Activated naive CD8-positive, alpha-beta T cell treated with anti-CD3 and anti-CD28 coated beads, Interleukin-2, amount 50 U/mL, for 16 hours (primary cell): ENCODE measurements around the gene BRMS1L.
"Not testable (repeated sequence)": the region's sequence is repeated elsewhere in the genome, so short reads cannot be mapped to it uniquely, and the experiment has no call there.

Source experiments
- DNase-seq: peaks from one replicate; pipeline ENCODE4 v3.0.0-alpha.2; 2020; ENCODE audit warnings: low read depth, low spot score

The BRMS1L gene, protein sequence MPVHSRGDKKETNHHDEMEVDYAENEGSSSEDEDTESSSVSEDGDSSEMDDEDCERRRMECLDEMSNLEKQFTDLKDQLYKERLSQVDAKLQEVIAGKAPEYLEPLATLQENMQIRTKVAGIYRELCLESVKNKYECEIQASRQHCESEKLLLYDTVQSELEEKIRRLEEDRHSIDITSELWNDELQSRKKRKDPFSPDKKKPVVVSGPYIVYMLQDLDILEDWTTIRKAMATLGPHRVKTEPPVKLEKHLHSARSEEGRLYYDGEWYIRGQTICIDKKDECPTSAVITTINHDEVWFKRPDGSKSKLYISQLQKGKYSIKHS

DNA sequence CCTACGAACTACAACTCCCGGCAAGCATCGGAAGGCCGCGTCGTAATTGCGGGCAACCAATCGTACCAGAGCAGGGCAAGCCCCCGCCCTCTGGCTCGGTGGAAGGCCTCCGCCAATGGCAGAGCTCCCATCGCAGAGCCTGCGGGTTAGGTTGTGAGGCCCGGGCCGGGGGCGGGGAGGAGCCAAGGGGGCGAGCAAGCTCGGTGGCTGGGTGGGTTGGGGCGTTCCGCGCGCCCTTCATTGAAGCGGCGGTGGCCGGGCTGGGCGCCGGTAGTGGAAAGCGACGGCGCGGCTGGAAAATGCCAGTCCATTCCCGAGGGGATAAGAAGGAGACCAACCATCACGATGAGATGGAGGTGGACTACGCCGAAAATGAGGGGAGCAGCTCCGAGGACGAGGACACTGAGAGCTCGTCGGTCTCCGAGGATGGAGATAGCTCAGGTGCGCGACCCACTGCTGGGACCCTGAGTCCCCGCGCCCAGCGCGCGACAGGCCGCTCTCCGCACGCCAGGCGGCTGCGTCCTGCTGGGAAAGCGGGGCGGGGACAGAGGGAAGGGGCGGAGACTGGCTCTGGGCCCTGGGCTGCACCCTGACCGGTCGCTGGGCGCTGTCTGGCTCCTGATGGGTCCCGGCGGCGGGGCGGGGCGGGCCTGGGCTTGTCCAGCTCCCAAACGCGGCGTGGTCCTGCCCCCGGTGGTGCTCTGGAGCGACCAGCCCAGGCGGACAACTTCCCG, at the start of gene BRMS1L:
Gene BRMS1L (plus strand): TSS at position 121 of the 734 bp plus-strand sequence. CDS start 179 bp downstream, at position 300.
- DNase-seq: peak; percentile 94

DNA sequence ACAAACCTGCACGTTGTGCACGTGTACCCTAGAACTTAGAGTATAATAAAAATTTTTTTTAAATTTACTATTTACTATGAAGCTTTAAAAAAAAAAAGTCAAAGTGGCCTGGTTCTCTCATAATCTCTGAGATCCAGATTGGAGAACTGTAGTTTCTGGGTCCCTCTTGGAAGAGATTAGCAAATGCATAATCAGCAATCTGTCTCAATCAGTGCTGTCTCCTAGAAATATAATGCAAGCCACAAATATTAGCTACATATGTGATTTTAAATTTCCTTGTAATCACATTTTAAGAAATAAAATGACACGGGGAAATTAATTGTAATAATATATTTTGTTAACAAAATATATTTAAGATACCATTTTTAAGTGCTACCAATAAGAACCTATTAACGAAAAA, 49.3 kb upstream of the BRMS1L start:
- no peak for DNase-seq

DNA sequence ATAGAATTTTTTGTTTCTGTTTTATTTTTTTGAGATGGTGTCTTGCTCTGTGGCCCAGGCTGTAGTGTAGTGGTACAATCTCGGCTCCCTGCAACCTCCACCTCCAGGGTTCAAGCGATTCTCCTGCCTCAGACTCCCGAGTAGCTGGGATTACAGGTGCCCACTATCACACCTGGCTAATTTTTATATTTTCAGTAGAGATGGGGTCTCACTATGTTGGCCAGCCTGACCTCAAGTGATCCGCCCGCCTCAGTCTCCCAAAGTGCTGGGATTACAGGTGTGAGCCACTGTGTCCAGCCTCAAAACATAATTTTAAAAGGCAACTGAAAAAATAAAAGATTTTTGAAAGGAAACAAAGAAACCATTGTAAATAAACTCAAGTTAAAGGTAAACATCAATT, 48.6 kb upstream of the BRMS1L start:
- DNase-seq: not testable (repeated sequence)

DNA sequence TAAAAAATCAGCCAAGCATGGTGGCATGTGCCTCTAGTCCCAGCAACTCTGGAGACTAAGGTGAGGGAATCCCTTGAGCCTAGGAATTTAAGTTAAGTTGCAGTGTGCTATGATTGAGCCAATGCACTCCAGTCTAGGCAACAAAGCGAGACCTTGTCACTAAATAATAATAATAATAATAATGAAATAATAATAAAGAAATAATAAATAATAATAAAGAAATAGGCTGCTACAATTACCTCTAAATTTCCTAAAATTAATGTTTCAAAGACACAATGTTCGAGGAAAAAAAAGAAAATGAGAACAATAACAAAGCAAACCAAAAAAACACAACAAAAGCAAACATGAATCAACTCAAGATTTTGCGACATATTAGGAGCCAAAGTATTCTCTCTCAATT, 46.8 kb upstream of the BRMS1L start:
- no peak for DNase-seq

DNA sequence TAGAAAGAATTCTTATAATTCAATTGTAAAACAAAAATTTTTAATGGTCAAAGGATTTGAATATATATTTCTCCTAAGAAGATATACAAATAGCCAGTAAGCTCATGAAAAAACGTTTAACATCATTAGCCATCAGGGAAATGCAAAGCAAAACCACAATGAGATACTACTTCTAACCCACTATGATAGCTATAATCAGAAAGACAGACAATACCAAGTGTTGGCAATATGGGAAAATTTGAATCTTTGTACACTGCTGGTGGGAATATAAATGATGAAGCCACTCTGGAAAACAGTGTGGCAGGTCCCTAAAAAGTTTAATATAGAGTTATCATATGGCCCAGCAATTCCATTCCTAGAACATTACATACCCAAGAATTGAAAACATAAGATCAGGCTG, 42.4 kb upstream of the BRMS1L start:
- DNase-seq: no peak

DNA sequence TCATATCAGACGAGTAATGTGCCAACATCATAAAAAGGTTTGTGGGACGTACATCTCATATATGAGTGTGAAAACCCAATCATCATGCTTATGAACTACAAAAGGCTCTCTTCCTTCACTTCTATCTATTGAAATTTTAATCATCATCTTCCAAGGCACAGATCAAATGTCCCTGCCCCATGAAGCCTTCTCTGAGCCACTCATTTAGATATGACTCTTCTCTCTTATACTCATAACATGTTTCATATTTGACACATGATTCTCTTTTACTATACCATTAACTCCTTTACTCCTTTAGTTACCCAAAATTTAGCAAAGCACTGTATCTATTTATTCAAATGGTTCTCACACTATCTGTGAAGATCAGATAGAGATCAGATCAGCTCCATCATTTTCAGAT, 39.3 kb upstream of the BRMS1L start:
- DNase-seq: no peak

DNA sequence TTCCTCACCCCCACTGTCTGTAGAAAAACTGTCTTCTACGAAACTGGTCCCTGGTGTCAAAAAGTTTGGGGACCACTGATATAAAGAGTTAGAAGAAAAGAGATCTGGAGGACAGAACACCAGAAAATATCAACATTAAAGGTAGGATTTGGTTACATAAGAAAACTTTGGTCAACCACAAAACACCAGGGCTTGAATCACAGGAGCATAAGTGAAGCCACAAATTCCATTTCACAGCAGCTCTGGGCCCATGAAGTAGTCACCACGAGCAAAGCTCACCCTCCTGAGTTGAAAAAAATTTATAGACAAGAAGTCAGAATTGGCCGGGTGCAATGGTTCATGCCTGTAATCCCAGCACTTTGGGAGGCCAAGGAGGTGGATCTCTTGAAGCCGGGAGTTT, 36.5 kb upstream of the BRMS1L start:
- no peak for DNase-seq

DNA sequence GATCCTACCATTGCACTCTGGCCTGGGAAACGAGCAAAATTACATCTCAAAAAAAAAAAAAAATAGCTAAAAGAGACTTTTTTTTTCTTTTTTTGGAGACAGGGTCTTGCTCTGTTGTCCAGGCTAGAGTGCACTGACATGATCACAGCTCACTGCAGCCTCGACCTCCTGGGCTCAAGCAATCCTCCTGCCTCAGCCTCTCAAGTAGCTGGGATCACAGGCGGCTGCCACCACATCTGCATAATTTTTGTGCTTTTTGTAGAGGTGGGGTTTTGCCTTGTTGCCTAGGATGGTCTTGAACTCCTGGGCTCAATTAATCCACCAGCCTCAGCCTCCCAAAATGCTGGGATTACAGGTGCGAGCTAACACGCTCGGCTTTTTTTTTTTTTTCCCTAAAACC, 28.3 kb upstream of the BRMS1L start:
- no peak for DNase-seq

DNA sequence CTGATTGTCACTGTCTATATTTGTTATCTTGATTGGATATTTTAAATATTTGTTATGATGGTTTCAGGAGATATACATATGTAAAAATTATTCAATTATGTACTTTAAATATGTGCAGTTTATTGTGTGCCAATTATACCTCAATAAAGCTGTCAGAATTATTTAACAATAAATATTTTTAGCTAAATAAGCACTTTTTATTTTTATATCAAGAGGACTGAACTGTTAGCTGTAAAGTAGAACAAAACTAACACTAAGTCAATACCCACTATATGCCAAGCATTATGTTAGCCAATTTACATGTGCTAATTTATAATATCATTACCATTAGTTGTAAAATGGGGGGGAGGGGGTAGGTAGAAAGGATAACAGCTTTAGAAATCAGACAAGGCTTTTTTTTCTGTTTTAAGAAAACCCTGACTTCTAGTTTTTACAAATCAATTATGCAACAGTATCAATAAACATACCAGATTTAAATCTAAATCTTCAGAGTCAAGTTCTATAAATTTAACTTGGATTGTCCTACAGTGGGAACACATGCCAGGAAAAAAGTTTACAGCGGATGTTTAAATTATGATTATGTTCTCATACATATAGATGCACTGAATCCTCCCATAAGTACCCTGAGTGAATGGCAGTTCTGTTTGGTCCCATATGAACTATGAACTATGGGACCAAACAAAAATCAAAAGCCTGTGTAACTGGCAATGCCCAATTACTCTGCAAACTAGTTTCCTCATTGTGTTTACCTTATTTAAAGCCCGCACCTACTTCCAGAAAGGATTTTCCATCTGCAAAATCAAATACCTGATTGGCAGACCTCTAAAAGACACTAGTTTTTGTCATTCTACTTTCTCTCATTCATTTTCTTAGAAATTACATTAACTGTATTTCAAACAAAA, 19.9 kb upstream of the BRMS1L start:
- DNase-seq: no peak

DNA sequence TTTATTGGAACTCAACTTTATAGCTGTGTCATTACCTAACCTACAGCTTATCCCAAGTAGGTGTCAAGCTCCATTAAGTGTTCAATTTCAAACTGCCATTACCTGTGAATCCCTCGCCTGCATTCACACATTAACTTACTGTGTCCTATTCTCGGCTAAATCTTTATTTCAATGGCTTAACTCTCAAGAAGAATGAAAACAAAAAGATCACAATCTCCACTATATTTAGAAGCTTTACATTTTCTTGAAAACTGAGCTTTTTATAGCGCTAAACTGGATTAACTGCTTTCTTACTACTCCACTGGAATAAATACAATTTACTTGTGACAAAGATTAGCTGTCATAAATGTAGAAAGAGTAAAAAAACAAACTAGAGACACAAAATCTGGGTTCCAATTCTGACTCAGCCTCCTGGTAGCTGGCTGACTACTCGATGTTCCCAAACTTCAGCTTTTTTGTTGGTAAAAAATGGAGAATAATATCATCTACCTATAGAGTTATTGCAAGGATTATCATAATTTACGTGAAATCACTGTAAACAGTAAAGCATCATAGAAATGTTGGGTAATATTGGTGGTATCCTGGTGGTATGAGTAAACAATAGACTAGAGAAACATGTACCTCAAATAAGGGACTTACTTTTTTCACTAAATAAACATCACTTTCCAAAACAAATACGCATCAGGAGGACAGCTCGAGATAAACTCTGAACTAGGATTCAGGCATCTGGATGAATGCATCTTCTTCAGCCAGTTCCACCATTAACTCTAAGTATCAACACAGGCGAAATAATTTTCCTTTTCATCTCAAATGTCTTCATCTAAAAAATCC, 18.8 kb upstream of the BRMS1L start:
- DNase-seq: no peak

DNA sequence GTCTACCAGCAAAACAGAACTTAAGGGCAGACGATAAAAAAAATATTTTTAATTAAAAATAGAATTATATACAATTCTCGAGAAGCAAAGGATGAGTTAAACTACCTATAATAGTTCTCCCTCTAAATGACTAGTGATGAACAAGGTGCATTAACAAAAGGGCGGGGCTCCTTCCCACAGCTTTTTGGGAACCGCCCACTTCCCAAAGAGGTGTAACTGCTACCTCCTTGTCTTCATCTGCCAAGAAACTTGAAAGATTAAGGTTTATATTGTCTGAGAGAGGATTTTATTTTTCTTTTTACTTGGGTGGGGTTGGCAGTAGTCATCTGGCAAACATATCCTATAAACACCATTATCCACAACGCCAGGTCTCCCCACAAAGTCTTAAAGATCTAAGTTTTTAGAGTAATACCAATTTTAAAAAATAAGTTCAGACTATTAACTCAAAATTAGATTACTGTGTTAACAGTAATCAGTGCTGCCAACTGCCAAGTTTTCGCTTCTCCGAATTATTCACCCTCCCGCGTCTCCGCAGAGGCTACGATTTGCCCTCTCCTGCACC, 18.0 kb upstream of the BRMS1L start:
- DNase-seq: no peak

DNA sequence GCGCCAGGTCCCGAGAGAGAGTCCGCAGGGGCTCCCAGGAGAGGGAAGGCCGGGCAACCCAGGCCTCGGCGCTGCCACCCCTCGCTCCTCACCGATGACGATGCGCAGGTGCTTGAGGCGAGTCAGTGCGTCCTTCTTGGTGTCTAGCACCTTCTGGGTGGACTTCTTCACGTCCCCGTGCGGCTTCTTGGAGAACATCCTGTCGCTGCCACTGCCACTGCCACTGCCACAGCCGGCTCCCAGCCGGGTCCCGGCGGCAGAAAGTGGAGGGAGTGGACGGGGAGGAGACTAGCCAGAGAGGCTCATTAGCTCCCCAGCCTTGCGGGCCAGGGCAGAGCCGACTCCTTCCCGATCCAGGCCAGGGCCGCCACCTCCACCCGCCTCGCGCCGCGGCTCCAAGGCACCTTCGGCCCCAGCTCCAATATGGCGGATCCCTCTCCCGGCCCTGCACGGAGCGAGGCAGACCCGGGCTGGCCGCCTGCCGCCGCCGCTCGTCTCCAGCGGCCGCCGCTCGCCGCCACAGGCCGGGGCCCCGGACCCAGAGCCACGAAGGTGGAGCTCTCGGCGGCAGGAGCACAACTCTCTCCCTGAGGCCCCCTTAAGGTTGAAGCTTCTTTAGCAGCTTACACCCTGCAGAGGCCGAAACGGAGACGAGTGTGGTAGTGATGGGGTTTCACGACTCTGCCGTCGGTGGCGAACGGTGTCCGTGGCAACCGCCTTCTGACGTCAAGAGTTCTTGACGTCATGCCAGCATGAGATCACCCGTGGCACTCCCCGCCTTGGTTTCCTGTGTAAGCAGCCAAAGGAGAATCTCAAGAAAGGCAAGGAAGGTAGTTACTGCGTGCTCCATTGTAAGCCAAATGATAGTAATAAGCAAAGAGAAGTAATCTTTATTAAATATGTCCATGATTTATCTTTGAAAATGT, 17.2 kb upstream of the BRMS1L start, which contains the start of gene RALGAPA1:
Gene RALGAPA1 (minus strand): TSS at position 658 of the 926 bp plus-strand sequence. CDS start 460 bp downstream, at position 198.
- peak; percentile 77 for DNase-seq

DNA sequence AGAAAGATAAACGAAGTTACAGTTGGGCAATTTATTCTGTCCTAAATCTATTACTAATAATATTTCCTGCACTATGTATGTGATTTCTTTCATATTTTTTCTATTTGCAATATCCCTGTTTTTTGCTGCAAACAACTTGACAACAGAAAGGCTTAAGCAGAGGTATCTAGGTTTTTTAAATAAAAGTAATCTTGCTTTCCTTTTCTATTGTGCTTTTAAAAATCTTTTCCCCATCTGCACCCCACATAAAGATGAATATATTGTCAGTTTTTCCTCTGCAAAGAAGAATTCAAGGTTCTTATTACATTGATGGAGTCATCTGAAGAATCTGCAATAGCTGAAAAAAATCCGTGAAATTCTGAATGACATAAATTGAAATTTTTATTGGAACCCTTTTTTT, 16.5 kb upstream of the BRMS1L start:
- DNase-seq: no peak

DNA sequence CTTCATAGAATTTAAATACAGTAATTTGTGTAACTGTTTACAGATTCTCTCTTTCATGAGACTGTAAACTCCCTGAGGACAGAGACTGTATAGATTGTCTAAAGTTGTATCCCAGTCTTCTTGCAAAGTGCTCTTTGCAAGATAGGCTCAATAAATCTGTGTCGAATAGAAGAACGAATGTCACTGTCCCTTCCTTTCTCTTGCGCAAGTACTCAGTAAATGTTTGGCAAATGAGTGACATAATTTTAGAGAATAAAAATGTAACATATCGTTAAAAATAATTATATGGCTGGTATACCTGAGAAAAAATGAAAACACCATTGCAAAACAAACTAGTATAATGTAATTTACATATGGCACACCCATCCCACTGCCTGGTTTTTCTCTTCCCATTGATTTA, 15.2 kb upstream of the BRMS1L start:
- DNase-seq: no peak

DNA sequence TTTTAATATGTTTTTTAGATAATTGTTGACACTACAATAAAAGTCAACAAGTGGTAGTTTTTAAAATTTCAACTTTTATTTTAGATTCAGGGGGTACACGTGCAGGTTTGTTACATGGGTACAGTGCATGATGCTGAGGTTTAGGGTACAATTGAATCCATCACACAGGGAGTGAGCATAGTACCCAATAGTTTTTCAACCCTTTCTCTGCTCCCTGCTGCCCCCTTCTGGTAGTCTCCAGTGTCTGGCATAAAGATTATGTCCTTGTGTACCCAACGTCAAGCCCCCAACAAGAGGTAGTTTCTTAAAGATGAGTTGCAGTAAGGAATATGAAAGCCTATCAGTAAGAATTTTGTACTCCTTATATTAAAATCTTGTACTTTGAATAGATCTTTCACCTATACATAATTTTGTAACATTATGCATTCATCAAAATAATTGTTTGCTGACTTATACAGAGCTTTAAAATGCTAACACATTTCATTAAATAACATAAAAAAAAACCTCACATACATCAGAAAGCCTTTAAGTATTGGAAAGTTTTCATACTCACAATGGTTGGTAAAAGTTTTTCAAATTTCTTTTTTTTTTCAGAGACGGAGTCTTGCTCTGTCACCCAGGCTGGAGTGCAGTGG, 11.7 kb upstream of the BRMS1L start:
- peak; percentile 63 for DNase-seq

DNA sequence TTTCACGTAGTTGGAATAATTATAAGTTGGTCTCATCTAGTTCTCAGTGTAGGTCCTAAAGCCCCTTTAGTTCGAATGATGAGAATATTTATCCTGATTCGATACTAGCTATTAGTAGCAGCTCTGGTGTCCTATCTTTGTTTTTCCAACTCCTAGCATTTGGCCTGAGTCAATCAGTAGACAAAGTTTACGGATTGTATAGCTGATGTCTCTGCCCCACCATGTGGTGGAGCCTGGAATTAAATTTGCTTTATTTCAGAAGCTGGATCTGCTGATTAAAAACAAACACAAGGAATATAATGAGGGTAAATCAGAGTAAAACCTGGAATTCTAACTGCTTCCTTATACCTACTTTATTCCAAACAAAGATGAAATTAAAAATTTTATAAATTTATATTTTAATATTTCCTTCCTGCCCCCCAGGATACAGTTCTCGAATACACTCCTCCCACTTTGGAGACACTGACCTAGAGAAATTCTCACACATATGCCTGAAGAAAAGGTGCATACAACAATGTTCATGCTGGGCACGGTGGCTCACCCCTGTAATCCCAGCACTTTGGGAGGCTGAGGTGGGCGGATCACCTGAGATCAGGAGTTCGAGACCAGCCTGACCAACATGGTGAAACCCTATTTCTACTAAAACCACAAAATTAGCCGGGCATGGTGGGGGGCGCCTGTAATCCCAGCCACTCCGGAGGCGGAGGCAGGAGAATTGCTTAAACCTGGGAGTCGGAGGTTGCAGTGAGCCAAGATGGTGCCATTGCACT, 7.6 kb upstream of the BRMS1L start:
- no peak for DNase-seq

DNA sequence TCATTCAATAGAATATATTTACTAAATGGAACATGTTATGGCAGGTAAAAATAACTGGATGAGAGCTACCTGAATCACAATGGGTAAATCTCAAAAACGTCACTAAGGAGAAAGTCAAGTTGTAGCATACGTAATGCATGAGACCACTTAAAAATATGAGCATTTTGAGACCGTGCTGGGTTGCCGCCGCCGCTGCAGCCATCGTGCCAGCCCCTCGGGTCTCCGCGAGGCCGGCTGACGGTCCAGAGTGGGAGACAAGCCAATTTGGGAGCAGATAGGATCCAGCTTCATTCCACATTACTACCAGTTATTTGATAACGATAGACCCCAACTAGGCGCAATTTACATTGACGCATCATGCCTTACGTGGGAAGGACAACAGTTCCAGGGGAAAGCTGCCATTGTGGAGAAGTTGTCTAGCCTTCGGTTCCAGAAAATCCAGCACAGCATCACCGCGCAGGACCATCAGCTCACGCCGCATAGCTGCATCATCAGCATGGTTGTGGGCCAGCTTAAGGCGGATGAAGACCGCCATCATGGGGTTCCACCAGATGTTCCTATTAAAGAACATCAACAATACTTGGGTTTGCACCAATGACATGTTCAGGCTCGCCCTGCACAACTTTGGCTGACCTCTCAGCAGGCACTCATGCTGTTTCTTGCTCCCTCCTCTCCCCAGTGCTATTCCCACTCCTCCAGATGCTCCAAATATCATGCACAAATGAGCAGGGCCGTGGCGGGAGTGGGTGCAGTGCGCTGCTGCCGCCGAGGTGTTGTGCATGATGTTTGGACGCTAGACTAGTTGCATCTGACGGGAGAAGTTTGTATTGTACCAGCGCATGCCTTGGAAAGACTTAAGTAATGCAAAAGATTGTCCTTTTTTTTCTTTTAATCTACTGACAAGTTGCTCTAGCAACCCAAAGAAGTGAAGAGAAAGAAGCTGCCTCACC, 6.3 kb upstream of the BRMS1L start:
- DNase-seq: no peak
